SK-N-SH (cell line): ENCODE results near the gene FCHSD2. TPM values are rescaled to one million over a fixed set of nuclear protein-coding genes. Genes with fewer than 3 reads are reported as not detected.

Experiments used
- CTCF ChIA-PET: fragments of 300-600, 350-600 bp; formaldehyde crosslinking; extraction: SDS; loops from one replicate; lab custom pipeline; 2021; lab: Yijun Ruan, JAX
- POLR2A ChIA-PET: fragments of 350-600 bp; sonication (Branson Sonifier 250); formaldehyde crosslinking; extraction: SDS; loops from one replicate; lab custom pipeline; 2020; ENCODE audit warnings: antibody characterized with exemption, inconsistent platforms; lab: Yijun Ruan, JAX
- DNase-seq: peaks from one replicate; pipeline ENCODE4 v3.0.0; 2012
- H2AFZ ChIP-seq: fragments of 200-600 bp; sonication (generic); 2 replicates; pipeline ENCODE4 v1.8.1; 2016; ENCODE audit warnings: antibody characterized with exemption, mild to moderate bottlenecking, low read depth
- H3F3A ChIP-seq: fragments of 200-600 bp; sonication (generic); replicated peaks from 2 replicates; pipeline ENCODE3; 2016; ENCODE audit warnings: antibody characterized with exemption, mild to moderate bottlenecking; ENCODE audit not compliant: insufficient read depth
- H3K27ac ChIP-seq, 2 experiments: fragments of 200-500 bp in 1 of 2; fragments of 200-600 bp in 1 of 2; sonication (Bioruptor generic) in 1 of 2; sonication (generic), shearing (Covaris generic) in 1 of 2; 2 replicates each; pipeline versions ENCODE4 v1.5.1 to v1.6.1; 2014 to 2016; ENCODE audit warnings: low read depth in 2 of 2, inconsistent platforms in 1 of 2, low read length in 1 of 2, mild to moderate bottlenecking in 1 of 2, mixed read lengths in 1 of 2
- H3K27me3 ChIP-seq: fragments of 200-600 bp; sonication (generic), shearing (Covaris generic); 2 replicates; pipeline ENCODE4 v1.6.1; 2016; ENCODE audit warnings: mixed run types; ENCODE audit not compliant: insufficient read depth
- H3K36me3 ChIP-seq, 2 experiments: fragments of 200-500 bp in 1 of 2; fragments of 200-600 bp in 1 of 2; sonication (Bioruptor generic) in 1 of 2; sonication (generic) in 1 of 2; replicated peaks in 1 of 2; 2 replicates each; pipeline versions ENCODE3 to v1.5.1; 2014 to 2016; ENCODE audit warnings: low read length in 1 of 2, mild to moderate bottlenecking in 1 of 2; ENCODE audit not compliant: insufficient read depth in 2 of 2, control insufficient read depth in 1 of 2
- H3K4me1 ChIP-seq, 2 experiments: fragments of 200-500 bp in 1 of 2; fragments of 200-600 bp in 1 of 2; sonication (Bioruptor generic) in 1 of 2; sonication (generic), shearing (Covaris generic) in 1 of 2; 2 replicates each; pipeline versions ENCODE4 v1.5.1 to v1.6.1; 2014 to 2016; ENCODE audit warnings: low read depth in 1 of 2, low read length in 1 of 2, mixed run types in 1 of 2; ENCODE audit not compliant: insufficient read depth in 2 of 2, control insufficient read depth in 1 of 2
- H3K4me2 ChIP-seq: fragments of 200-600 bp; sonication (generic), shearing (Covaris generic); 2 replicates; pipeline ENCODE4 v1.6.1; 2017; ENCODE audit warnings: mixed run types
- H3K4me3 ChIP-seq, 2 experiments: fragments of 200-500 bp in 1 of 2; fragments of 200-600 bp in 1 of 2; sonication (Bioruptor generic) in 1 of 2; sonication (generic), shearing (Covaris generic) in 1 of 2; 2 replicates each; pipeline versions ENCODE4 v1.5.1 to v1.8.1; 2014 to 2016; ENCODE audit warnings: low read depth in 2 of 2, inconsistent platforms in 1 of 2, low read length in 1 of 2, mild to moderate bottlenecking in 1 of 2, mixed read lengths in 1 of 2, moderate library complexity in 1 of 2
- H3K79me2 ChIP-seq: fragments of 200-600 bp; sonication (generic); 2 replicates; pipeline ENCODE4 v1.8.1; 2017; ENCODE audit warnings: mild to moderate bottlenecking; ENCODE audit not compliant: insufficient read depth
- H3K9ac ChIP-seq: fragments of 200-600 bp; sonication (generic); 2 replicates; pipeline ENCODE4 v1.6.1; 2017; ENCODE audit warnings: mixed run types
- H3K9me2 ChIP-seq: fragments of 200-600 bp; sonication (generic); 2 replicates; pipeline ENCODE4 v1.6.1; 2017; ENCODE audit warnings: mixed run types
- H3K9me3 ChIP-seq: fragments of 200-600 bp; sonication (generic); 2 replicates; pipeline ENCODE4 v1.6.1; 2017; ENCODE audit warnings: mixed run types, mild to moderate bottlenecking, moderate library complexity
- H4K20me1 ChIP-seq: fragments of 200-600 bp; sonication (generic); 2 replicates; pipeline ENCODE4 v1.6.1; 2017; ENCODE audit warnings: mild to moderate bottlenecking, mixed run types; ENCODE audit not compliant: insufficient read depth
- CHD2 ChIP-seq: fragments of 150-350 bp; IDR thresholded peaks from 2 replicates; pipeline ENCODE4 v1.6.1; 2018; ENCODE audit warnings: low read length; ENCODE audit not compliant: partially characterized antibody
- ELF1 ChIP-seq: IDR thresholded peaks from 2 replicates; pipeline ENCODE4 v1.4.0; 2012
- EP300 ChIP-seq, 2 experiments: IDR thresholded peaks; 2 replicates each; pipeline versions ENCODE4 v1.4.0 to v1.6.1; 2012; ENCODE audit warnings: borderline replicate concordance in 1 of 2, low read depth in 1 of 2, low read length in 1 of 2
- GABPA ChIP-seq: IDR thresholded peaks from 2 replicates; pipeline ENCODE4 v1.4.0; 2012; ENCODE audit warnings: low read depth, mild to moderate bottlenecking
- MEF2A ChIP-seq: IDR thresholded peaks from 2 replicates; pipeline ENCODE4 v1.4.0; 2012; ENCODE audit warnings: low read depth, borderline replicate concordance
- MXI1 ChIP-seq: IDR thresholded peaks from 2 replicates; pipeline ENCODE4 v1.6.1; 2012; ENCODE audit warnings: mild to moderate bottlenecking, low read depth, low read length, improper control_type of control experiment
- RAD21 ChIP-seq: IDR thresholded peaks from 2 replicates; pipeline ENCODE4 v1.6.1; 2012; ENCODE audit warnings: mild to moderate bottlenecking, low read length
- RFX5 ChIP-seq: IDR thresholded peaks from 2 replicates; pipeline ENCODE4 v1.6.1; 2012; ENCODE audit warnings: mild to moderate bottlenecking, improper control_type of control experiment, low read length
- TAF1 ChIP-seq: IDR thresholded peaks from 2 replicates; pipeline ENCODE4 v1.6.1; 2012; ENCODE audit warnings: low read depth, mild to moderate bottlenecking, low read length, moderate library complexity, borderline replicate concordance
- WGBS: methylation state at CpG from one replicate; pipeline ENCODE4 v1.1.6; 2017; ENCODE audit warnings: low lambda C conversion rate; 5-methylcytosine and 5-hydroxymethylcytosine counted together
- polyA plus RNA-seq, 3 experiments: library from polyadenylated mRNA; depleted of rRNA; stranded (reverse); fragments of >200 nt; gene quantifications; 2 replicates each; pipeline ENCODE4 v1.2.3, GENCODE V29; 2012
- TF ChIP-seq, protein P1 (sequence below): IDR thresholded peaks from 2 replicates; pipeline ENCODE4 v1.4.0; 2012; ENCODE audit warnings: low read depth, borderline replicate concordance
- TF ChIP-seq, protein P2 (sequence below): IDR thresholded peaks from 2 replicates; pipeline ENCODE4 v1.4.0; 2012; ENCODE audit warnings: low read depth, borderline replicate concordance
- TF ChIP-seq, protein P3 (sequence below): fragments of 200-600 bp; sonication (generic); IDR thresholded peaks from 2 replicates; pipeline ENCODE4 v1.6.1; 2017; ENCODE audit warnings: antibody characterized with exemption, mild to moderate bottlenecking, moderate library complexity
- TF ChIP-seq, protein P4 (sequence below): IDR thresholded peaks from 2 replicates; pipeline ENCODE4 v1.4.0; 2012; ENCODE audit warnings: low read depth
- TF ChIP-seq, protein P5 (sequence below): fragments of 150-350 bp; IDR thresholded peaks from 2 replicates; pipeline ENCODE4 v1.6.1; 2016; ENCODE audit warnings: mild to moderate bottlenecking, low read depth, low read length
- TF ChIP-seq, protein P6 (sequence below): fragments of 150-350 bp; IDR thresholded peaks from 2 replicates; pipeline ENCODE4 v1.6.1; 2017; ENCODE audit warnings: antibody characterized with exemption, low read length, low read depth, borderline replicate concordance

The FCHSD2 gene
- polyA plus RNA-seq, 1 of the 3 experiments (the other 2 are of a cell fraction): 10.4 TPM

DNA sequence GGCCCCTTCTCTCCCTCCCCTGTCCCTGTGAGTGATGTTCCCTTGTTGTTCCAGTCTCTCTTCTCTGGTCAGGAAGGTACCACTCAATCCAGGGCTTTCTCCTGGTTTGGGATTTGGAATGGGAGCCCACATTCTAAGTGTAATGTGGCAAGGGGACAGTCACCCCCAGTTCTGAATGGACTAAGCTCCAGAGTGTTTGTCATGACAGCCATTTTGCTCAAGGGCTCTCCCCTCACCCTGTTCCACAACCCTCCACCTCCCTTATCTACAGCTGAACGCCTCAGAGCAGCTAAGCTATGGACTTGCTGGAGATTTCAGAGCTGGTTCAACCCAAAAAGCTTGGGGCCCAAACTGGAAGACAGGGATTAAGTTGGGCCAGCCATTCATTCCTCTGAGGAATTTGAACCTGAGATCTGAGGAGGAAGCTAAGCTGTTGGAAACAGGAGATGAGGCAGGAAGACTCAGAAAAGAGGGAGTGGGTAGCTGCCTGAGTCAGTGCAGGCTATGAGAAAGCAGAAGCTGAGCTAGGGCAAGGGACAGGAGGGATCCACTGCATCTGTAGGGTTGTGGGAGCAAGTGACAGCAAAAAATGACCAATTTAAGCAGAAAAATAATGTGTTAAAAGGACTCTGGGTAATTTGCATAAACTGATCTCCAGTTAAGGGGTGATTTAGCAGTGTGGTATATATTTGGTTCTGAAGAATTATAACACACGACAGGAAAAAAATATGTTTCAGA lies 22.9 kb upstream of the FCHSD2 start:
- Histone ChIP-seq H4K20me1 (no peaks in the 10 kb centered on the region), H3F3A (no peaks in the 10 kb centered on the region), H3K4me2 (no peak overlapping the region), H3K36me3 (no peaks in the 10 kb centered on the region), H3K9me2 (no peaks in the 10 kb centered on the region), H2AFZ (no peak overlapping the region), H3K9ac (no peak overlapping the region), H3K79me2 (no peaks in the 10 kb centered on the region), H3K4me3 (no peak overlapping the region), H3K4me1 (peaks cover 0 to 2% of the 10 kb centered on the region in 2 experiments; a peak in 1 of 4 replicates), H3K9me3 (no peaks in the 10 kb centered on the region), H3K27ac (no peak overlapping the region), H3K27me3 (no peaks in the 10 kb centered on the region)
- ChIA-PET CTCF (interaction anchor here (1.0 to 4.9 kb wide), 8 partner anchors 13 to 440 kb away, joined by 3 to 30 read pairs (median 5); partner anchors contain the start of gene FCHSD2), POLR2A (no interaction called here)
- no peak for DNase-seq
- no peak for TF ChIP-seq MEF2A
- TF ChIP-seq ELF1: no peak
- TF ChIP-seq, protein P1, sequence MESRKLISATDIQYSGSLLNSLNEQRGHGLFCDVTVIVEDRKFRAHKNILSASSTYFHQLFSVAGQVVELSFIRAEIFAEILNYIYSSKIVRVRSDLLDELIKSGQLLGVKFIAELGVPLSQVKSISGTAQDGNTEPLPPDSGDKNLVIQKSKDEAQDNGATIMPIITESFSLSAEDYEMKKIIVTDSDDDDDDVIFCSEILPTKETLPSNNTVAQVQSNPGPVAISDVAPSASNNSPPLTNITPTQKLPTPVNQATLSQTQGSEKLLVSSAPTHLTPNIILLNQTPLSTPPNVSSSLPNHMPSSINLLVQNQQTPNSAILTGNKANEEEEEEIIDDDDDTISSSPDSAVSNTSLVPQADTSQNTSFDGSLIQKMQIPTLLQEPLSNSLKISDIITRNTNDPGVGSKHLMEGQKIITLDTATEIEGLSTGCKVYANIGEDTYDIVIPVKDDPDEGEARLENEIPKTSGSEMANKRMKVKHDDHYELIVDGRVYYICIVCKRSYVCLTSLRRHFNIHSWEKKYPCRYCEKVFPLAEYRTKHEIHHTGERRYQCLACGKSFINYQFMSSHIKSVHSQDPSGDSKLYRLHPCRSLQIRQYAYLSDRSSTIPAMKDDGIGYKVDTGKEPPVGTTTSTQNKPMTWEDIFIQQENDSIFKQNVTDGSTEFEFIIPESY: no peak
- TF ChIP-seq, protein P2, sequence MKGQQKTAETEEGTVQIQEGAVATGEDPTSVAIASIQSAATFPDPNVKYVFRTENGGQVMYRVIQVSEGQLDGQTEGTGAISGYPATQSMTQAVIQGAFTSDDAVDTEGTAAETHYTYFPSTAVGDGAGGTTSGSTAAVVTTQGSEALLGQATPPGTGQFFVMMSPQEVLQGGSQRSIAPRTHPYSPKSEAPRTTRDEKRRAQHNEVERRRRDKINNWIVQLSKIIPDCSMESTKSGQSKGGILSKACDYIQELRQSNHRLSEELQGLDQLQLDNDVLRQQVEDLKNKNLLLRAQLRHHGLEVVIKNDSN: no peak
- TF ChIP-seq GABPA: no peak
- TF ChIP-seq, protein P3, sequence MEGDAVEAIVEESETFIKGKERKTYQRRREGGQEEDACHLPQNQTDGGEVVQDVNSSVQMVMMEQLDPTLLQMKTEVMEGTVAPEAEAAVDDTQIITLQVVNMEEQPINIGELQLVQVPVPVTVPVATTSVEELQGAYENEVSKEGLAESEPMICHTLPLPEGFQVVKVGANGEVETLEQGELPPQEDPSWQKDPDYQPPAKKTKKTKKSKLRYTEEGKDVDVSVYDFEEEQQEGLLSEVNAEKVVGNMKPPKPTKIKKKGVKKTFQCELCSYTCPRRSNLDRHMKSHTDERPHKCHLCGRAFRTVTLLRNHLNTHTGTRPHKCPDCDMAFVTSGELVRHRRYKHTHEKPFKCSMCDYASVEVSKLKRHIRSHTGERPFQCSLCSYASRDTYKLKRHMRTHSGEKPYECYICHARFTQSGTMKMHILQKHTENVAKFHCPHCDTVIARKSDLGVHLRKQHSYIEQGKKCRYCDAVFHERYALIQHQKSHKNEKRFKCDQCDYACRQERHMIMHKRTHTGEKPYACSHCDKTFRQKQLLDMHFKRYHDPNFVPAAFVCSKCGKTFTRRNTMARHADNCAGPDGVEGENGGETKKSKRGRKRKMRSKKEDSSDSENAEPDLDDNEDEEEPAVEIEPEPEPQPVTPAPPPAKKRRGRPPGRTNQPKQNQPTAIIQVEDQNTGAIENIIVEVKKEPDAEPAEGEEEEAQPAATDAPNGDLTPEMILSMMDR: no peak
- no peak for TF ChIP-seq CHD2
- WGBS: 84% methylated on average over 2 of the region's 2 CpGs

DNA sequence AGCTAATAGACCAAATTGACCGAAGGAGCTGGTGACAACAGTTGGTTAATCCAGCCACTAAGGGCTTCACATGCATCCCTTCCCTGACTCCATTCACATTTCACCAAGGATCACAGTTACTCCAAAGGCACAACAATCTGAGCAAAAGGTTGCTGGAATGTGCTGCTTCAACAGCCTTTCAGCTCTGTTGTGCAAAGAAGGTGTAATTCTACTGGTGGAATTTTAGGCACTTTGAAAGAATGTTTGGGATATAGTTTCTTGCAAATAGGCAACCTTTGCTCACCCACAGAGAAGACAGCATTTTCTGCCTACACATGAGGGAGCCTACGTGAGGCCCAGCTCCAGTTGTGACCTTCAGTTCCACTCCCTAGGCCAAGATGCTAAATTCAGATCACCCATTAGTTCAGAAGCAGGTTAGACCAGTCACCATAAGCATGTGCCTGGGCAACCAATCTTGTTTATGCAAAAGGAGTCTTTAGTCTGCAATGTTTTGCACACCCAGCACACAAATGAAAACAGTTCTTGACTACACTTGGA lies 21.6 kb upstream of the FCHSD2 start:
- ChIA-PET CTCF (interaction anchor here (1.1 to 8.0 kb wide), 4 partner anchors 14 to 125 kb away, joined by 3 to 63 read pairs (median 8); no protein-coding TSS in a partner anchor), POLR2A (no interaction called here)
- H3K9ac ChIP-seq: no peak overlapping the region
- no peaks in the 10 kb centered on the region for H4K20me1 ChIP-seq
- H3K4me3 ChIP-seq: no peak overlapping the region
- H3K27ac ChIP-seq: no peak overlapping the region
- no peak for DNase-seq
- no peaks in the 10 kb centered on the region for H3K36me3 ChIP-seq
- no peaks in the 10 kb centered on the region for H3K79me2 ChIP-seq
- no peaks in the 10 kb centered on the region for H3K9me2 ChIP-seq
- no peak overlapping the region for H3K4me2 ChIP-seq
- no peak overlapping the region for H2AFZ ChIP-seq
- no peaks in the 10 kb centered on the region for H3F3A ChIP-seq
- H3K27me3 ChIP-seq: no peaks in the 10 kb centered on the region
- H3K9me3 ChIP-seq: no peaks in the 10 kb centered on the region
- peaks cover 0 to 9% of the 10 kb centered on the region in 2 experiments; a peak in 1 of 4 replicates for H3K4me1 ChIP-seq
- WGBS: 53% methylated on average over 2 of the region's 2 CpGs
- TF ChIP-seq GABPA (no peak), TAF1 (no peak), MEF2A (no peak), EP300 (IDR thresholded peaks at IDR 0.05; ENCODE audit: borderline replicate concordance in 1 of 2, low read depth in 1 of 2, low read length in 1 of 2) (no peak), RFX5 (no peak), MXI1 (no peak), RAD21 (no peak)
- TF ChIP-seq, protein P4, sequence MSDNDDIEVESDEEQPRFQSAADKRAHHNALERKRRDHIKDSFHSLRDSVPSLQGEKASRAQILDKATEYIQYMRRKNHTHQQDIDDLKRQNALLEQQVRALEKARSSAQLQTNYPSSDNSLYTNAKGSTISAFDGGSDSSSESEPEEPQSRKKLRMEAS: no peak
- TF ChIP-seq, protein P5, sequence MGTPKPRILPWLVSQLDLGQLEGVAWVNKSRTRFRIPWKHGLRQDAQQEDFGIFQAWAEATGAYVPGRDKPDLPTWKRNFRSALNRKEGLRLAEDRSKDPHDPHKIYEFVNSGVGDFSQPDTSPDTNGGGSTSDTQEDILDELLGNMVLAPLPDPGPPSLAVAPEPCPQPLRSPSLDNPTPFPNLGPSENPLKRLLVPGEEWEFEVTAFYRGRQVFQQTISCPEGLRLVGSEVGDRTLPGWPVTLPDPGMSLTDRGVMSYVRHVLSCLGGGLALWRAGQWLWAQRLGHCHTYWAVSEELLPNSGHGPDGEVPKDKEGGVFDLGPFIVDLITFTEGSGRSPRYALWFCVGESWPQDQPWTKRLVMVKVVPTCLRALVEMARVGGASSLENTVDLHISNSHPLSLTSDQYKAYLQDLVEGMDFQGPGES: no peak
- TF ChIP-seq, protein P6, sequence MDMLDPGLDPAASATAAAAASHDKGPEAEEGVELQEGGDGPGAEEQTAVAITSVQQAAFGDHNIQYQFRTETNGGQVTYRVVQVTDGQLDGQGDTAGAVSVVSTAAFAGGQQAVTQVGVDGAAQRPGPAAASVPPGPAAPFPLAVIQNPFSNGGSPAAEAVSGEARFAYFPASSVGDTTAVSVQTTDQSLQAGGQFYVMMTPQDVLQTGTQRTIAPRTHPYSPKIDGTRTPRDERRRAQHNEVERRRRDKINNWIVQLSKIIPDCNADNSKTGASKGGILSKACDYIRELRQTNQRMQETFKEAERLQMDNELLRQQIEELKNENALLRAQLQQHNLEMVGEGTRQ: no peak
- TF ChIP-seq, protein P1: no peak
